Epithelial cell of proximal tubule (primary cell): ENCODE results near the gene DUS2. TPM values are rescaled to one million over a fixed set of nuclear protein-coding genes. Genes with fewer than 3 reads are reported as not detected.

Experiments
- DNase-seq: peaks from one replicate; pipeline ENCODE4 v3.0.0-alpha.2; 2011; ENCODE audit warnings: low read depth
- H3K4me3 ChIP-seq: 2 replicates; pipeline ENCODE4 v1.5.1; 2011; ENCODE audit warnings: low read depth, mild to moderate bottlenecking, low read length
- CTCF ChIP-seq: conservative IDR thresholded peaks from 2 replicates; pipeline ENCODE4 v1.5.1; 2012; ENCODE audit warnings: low read depth, mild to moderate bottlenecking, low read length
- total RNA-seq: library from RNA; depleted of rRNA; stranded (reverse); fragments of >200 nt; gene quantifications from 2 replicates; pipeline ENCODE4 v1.2.3, GENCODE V29; 2015

DUS2 gene
- total RNA-seq, 1 donor from 2014 or later: 20.9 TPM

GRCh38 chr16:68037841-68038597 is 14.9 kb downstream of the DUS2 start:
- no peak overlapping the region for H3K4me3 ChIP-seq
- DNase-seq: no peak
- no peak for TF ChIP-seq CTCF

GRCh38 chr16:68040506-68041288 is 17.6 kb downstream of the DUS2 start:
- DNase-seq: no peak
- TF ChIP-seq CTCF: peak; percentile 86
- no peak overlapping the region for H3K4me3 ChIP-seq

- DNase-seq: no peak
- TF ChIP-seq CTCF: no peak
- H3K4me3 ChIP-seq: no peak overlapping the region
Measured at GRCh38 chr16:68041783-68042182, 18.7 kb downstream of the DUS2 start.

GRCh38 chr16:68046106-68046505 is 23.0 kb downstream of the DUS2 start:
- no peak for TF ChIP-seq CTCF
- no peak for DNase-seq
- H3K4me3 ChIP-seq: no peak overlapping the region

- no peak for DNase-seq
- TF ChIP-seq CTCF: no peak
- no peak overlapping the region for H3K4me3 ChIP-seq
Measured at GRCh38 chr16:68047987-68048386, 24.9 kb downstream of the DUS2 start.

GRCh38 chr16:68049449-68049848 is 26.4 kb downstream of the DUS2 start:
- H3K4me3 ChIP-seq: no peak overlapping the region
- DNase-seq: no peak
- TF ChIP-seq CTCF: no peak
